Occipital lobe (tissue), 2 donors: Measurements from ENCODE around the gene KCNQ2. TPM values are rescaled to one million over a fixed set of nuclear protein-coding genes. Genes with fewer than 3 reads are reported as not detected.
"Not testable (repeated sequence)": the region's sequence is repeated elsewhere in the genome, so short reads cannot be mapped to it uniquely, and the experiment has no call there.

Experiments
- DNase-seq: peaks from one replicate; lab custom pipeline; 2025; lab: John Stamatoyannopoulos, UW
- total RNA-seq: library from RNA; depleted of rRNA; stranded (reverse); fragments of >200 nt; gene quantifications from one replicate; pipeline ENCODE4 v1.2.3, GENCODE V29; 2014

The KCNQ2 gene
- total RNA-seq = 167 TPM

- no peak for DNase-seq
Measured at GRCh38 chr20:63471981-63472831, at the start of gene KCNQ2. KCNQ2 (minus strand) TSS chr20:63472655; CDS start chr20:63472463, 192 bp downstream.

GRCh38 chr20:63521602-63522001 is 49.1 kb upstream of the KCNQ2 start:
- DNase-seq = no peak

GRCh38 chr20:63520934-63521601 is 48.6 kb upstream of the KCNQ2 start:
- DNase-seq = peak; percentile 40

- DNase-seq = peak; percentile 78
Measured at GRCh38 chr20:63520504-63520933, 48.1 kb upstream of the KCNQ2 start, which contains the start of gene PPDPF. PPDPF (plus strand) TSS chr20:63520765; CDS start chr20:63521309, 544 bp downstream.

GRCh38 chr20:63519668-63520503 is 47.4 kb upstream of the KCNQ2 start:
- DNase-seq = no peak

GRCh38 chr20:63518946-63519667 is 46.7 kb upstream of the KCNQ2 start:
- no peak for DNase-seq

- DNase-seq = no peak
Measured at GRCh38 chr20:63518351-63518861, 46.0 kb upstream of the KCNQ2 start.

GRCh38 chr20:63517376-63518309 is 45.2 kb upstream of the KCNQ2 start:
- no peak for DNase-seq

GRCh38 chr20:63514520-63514919 is 42.1 kb upstream of the KCNQ2 start:
- DNase-seq = not testable (repeated sequence)

GRCh38 chr20:63513207-63513606 is 40.8 kb upstream of the KCNQ2 start:
- no peak for DNase-seq

- no peak for DNase-seq
Measured at GRCh38 chr20:63509088-63509564, 36.7 kb upstream of the KCNQ2 start.

- DNase-seq = no peak
Measured at GRCh38 chr20:63508072-63508768, 35.8 kb upstream of the KCNQ2 start.

- no peak for DNase-seq
Measured at GRCh38 chr20:63507083-63507743, 34.8 kb upstream of the KCNQ2 start.

GRCh38 chr20:63505723-63506122 is 33.3 kb upstream of the KCNQ2 start:
- DNase-seq = no peak

GRCh38 chr20:63505281-63505680 is 32.8 kb upstream of the KCNQ2 start:
- no peak for DNase-seq

GRCh38 chr20:63504642-63505041 is 32.2 kb upstream of the KCNQ2 start:
- DNase-seq = no peak

GRCh38 chr20:63503524-63503923 is 31.1 kb upstream of the KCNQ2 start:
- no peak for DNase-seq

GRCh38 chr20:63502671-63503172 is 30.3 kb upstream of the KCNQ2 start:
- no peak for DNase-seq
